Measurements from ENCODE around the gene MRPL30. TPM values are rescaled to one million over a fixed set of nuclear protein-coding genes. Genes with fewer than 3 reads are reported as not detected.

Gene MRPL30
- total RNA-seq: 10 to 100 TPM; 22.9 to 25.5 TPM

GRCh38 chr2:99180755-99181623 lies at the start of gene MRPL30, which contains the start of gene MITD1:
Gene MRPL30, plus strand, starts transcription at chr2:99181184. Its CDS starts 5,020 bp downstream, at chr2:99186204.
Gene MITD1, minus strand, starts transcription at chr2:99181058. Its CDS starts 77 bp downstream, at chr2:99180981.

DNA sequence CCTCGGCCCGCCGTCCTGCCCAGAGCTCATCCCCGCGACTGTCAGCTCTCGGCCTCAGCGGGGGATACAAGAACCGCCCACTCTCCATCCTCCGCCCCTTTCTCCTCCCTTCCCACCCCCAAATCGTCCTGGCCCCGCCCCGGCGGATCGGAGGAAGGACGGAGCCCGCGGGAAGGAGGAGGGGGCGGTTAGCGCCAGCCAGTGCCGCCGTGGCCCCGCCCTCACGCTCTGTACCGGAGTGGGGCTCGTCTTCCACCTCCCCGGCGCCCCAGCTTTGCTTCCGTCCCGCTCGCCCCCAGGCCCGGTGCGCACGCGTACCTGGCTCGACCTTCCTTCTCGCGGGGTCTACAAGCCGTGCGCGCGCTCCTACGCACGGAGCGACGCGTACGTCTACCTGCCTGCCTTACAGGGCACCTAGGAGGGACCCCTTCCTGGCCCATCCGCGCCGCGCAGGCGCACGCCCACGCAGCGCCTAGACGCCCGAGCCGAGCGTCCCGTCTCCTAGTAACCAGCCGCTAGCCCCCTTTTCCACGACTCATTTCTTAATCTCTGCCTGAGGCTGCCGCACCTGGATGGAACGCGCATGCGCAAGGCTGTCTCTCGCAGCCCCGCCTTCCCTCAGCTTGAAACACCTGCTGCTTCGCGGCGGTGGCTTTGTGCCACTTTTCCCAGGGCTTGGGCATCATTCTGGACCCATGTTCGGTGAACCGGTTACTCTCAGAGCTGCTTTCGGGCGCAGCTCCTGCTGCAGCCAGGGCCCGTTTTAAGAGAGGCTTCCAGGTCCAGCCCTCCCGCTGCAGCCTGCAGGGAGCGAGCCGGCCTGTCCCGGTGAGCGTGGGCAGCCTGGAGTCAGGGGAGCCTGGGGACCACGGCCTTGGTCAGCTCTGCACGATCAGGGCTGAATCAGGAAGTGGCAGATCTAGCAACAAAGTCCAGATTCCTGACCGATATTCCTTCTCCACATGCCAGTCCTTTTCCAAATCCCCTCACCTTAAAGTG lies 39.6 kb upstream of the MRPL30 start, which contains the start of gene C2orf15:
Gene C2orf15, plus strand, starts transcription at position 598 of the 999 bp plus-strand sequence. CDS start 8,852 bp downstream, outside the sequence.

DNA sequence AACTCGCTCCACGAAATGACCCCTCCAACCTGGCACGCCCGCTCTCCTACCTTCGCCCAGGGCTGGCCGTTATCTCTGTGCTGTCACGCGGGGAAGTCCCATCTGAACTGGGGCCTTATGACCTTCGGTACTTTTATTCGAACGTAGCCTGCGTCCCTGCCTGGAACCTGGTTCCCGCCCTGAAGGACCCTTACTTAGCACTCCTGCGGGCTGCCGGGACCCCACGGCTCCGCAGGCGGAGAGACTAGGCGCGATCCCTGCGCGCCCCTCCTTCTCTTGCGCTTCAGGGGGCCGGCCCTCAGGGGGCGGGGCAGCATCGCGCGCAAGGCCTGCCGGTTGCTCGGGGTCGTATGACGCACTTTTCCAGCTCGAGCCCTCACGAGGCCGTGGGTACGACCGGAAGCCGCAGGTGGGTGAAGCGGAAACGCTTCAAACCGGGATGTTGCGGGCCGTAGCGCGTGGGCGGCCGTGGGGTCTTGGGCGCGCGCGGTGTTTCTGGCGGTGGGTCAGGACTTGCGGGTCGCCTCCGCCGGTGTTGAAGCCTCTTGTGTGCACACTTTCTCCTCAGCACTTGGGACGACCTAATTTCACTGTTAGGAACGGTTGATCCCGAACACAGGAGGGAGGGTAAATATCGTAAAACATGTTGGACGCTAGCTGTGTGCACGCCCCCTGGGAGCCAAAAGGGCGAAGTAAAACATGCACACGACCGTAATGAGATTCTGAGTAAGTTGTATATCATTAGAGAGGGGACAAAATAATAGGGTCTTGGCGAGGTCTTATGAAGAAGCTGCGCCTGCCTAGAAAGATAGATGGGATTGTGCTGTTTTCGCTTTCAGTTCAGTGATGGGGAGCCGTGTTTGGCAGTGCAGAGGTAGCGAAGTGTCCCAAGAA lies 26.1 kb upstream of the MRPL30 start, which contains the start of the genes LIPT1 and TSGA10:
Gene LIPT1, plus strand, starts transcription at position 325 of the 894 bp plus-strand sequence. CDS start 6,991 bp downstream, outside the sequence.
Gene TSGA10, minus strand, starts transcription at position 300 of the 894 bp plus-strand sequence. CDS start 45,503 bp downstream, outside the sequence.

Other genes with a start within 250 kb of the MRPL30 start
- gene CRACDL, start 245.0 kb upstream of the MRPL30 start, total RNA-seq: under 1 TPM; 0.20 to 0.22 TPM
- 1 to 10 TPM in 1 of 2 experiments, under 1 TPM in 1; 0.79 to 1.6 TPM for gene C2orf15, start 39.5 kb upstream of the MRPL30 start, total RNA-seq
- 1 to 10 TPM; 7.4 to 9.2 TPM for gene TSGA10, start 26.2 kb upstream of the MRPL30 start, total RNA-seq
- 1 to 10 TPM; 8.9 to 9.4 TPM for gene LIPT1, start 26.2 kb upstream of the MRPL30 start, total RNA-seq
- 10 to 100 TPM; 58.5 to 61.5 TPM for gene MITD1, start 126 bp upstream of the MRPL30 start, total RNA-seq
- gene LYG2, start 74.5 kb downstream of the MRPL30 start, total RNA-seq: not detected
- 1 to 10 TPM; 1.2 TPM for gene LYG1, start 120.0 kb downstream of the MRPL30 start, total RNA-seq
- gene TXNDC9, start 155.1 kb downstream of the MRPL30 start, total RNA-seq: 10 to 100 TPM; 28.8 to 29.5 TPM
- 10 to 100 TPM; 35.6 to 35.9 TPM for gene EIF5B, start 156.2 kb downstream of the MRPL30 start, total RNA-seq

Measured in activated naive CD4-positive, alpha-beta T cell treated with anti-CD3 and anti-CD28 coated beads, Interleukin-2, amount 10 ng/mL, durations not matched to agents 5 hours and 36 hours (primary cell).